ACHN (cell line): Measurements from ENCODE around the gene HIBADH.
"Not testable (repeated sequence)": the region's sequence is repeated elsewhere in the genome, so short reads cannot be mapped to it uniquely, and the experiment has no call there.

ENCODE experiments used
- DNase-seq: peaks from one replicate; pipeline ENCODE4 v3.0.0-alpha.2; 2015
- in situ Hi-C: cut with HindIII; loops from 2 replicates; pipeline ENCODE4 v1.10.0; 2017; ENCODE audit warnings: low sequenced_read_pairs, low pct_ligation_motif_present, low pct_unique_long_range_greater_than_20kb

The HIBADH gene

GRCh38 chr7:27642271-27642670 is 20.4 kb downstream of the HIBADH start:
- in situ Hi-C loops, result no loop called here
- DNase-seq, result no peak

- peak; percentile 87 for DNase-seq
- in situ Hi-C loops, result no loop called here
Measured at GRCh38 chr7:27641581-27642230, 21.0 kb downstream of the HIBADH start.

- DNase-seq, result peak; percentile 73
Measured at GRCh38 chr7:27640884-27641574, 21.7 kb downstream of the HIBADH start.

DNA sequence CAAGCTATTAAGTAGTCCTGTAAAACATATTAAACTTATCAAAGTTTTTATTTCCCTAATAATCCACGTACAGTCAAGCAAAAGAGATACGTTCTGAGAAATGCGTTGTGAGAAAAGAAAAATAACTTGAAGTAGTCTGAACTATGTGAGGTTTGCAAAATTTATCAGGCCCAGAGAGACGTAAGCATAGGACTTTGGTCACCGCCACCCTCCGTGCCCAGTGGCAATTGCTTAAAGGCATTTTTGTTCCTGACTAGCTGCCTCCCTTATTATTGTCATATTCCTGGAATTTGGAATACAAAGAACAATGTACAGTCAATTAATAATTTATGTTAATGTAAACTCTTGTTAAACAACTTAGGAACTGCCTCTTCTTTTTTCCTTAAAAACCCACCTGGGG is 22.8 kb downstream of the HIBADH start:
- no peak for DNase-seq
- in situ Hi-C loops, result no loop called here

More at GRCh38 chr7:27640884-27641574, 21.7 kb downstream of the HIBADH start:
- in situ Hi-C loops, result no loop called here

DNA sequence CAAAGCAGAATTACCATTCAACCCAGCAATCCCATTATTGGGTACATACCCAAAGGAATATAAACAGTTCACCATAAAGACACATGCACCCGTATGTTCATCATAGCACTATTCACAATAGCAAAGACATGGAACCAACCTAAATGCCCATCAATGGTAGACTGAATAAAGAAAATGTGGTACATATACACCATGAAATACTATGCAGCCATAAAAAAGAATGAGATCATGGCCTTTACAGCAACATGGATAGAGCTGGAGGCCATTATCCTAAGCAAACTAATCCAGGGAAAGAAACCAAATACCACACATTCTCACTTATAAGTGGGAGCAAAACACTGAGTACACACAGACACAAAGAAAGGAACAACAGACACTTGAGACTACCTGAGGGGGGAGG is 23.6 kb downstream of the HIBADH start:
- DNase-seq, in situ Hi-C loops: not testable (repeated sequence)

DNA sequence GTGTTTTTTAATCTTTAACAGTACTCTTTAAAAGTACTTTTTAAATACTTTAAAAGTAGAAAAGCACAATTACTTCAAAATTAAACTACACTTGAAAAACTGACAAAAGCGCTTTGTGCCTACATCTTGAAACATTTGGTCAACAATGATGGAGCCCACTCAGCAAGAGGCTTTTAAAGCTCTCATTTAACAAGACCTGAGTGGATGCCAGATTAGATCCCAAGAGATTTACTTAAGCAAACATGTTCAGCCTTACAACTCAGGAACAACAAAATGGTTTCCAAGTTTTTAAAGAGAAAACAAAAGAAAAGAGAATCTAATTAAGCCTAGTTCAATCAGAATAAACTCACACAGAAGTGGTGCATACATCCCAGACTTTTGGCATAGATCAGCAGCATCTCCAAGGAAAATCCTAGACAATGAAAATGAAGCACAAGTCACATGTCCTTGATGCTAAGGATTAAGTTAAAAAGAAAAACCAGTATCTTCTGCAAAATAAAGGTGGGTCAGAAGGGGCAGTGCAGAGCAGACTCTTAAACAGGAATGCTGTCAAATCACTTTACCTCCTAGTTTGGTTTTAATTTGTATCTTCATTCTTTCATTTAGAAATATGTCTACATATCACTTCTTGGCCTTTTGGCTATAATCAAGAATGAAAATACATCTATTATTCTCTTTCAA is 26.2 kb downstream of the HIBADH start:
- in situ Hi-C loops, result no loop called here

DNA sequence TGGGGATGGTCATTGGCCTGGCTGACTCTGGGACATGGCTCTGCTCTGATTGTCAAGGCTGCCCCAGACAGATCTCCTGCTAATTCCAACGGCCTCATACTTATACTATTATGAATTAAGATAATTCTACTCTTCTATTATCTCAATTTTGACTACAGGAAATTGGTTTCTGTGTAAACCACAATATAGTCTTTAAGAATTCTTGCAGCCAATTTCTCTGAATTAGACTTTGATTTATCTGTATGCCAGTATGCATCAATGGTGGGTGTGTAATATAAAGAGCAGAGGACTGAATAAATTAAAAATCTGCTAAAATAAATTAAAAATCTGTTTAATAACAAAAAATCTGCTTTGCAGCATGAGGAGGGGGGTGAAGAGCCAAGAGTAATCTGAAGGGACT is 27.0 kb downstream of the HIBADH start:
- in situ Hi-C loops, result no loop called here
- no peak for DNase-seq

More for the DNA sequence above, 26.2 kb downstream of the HIBADH start:
- no peak for DNase-seq

DNA sequence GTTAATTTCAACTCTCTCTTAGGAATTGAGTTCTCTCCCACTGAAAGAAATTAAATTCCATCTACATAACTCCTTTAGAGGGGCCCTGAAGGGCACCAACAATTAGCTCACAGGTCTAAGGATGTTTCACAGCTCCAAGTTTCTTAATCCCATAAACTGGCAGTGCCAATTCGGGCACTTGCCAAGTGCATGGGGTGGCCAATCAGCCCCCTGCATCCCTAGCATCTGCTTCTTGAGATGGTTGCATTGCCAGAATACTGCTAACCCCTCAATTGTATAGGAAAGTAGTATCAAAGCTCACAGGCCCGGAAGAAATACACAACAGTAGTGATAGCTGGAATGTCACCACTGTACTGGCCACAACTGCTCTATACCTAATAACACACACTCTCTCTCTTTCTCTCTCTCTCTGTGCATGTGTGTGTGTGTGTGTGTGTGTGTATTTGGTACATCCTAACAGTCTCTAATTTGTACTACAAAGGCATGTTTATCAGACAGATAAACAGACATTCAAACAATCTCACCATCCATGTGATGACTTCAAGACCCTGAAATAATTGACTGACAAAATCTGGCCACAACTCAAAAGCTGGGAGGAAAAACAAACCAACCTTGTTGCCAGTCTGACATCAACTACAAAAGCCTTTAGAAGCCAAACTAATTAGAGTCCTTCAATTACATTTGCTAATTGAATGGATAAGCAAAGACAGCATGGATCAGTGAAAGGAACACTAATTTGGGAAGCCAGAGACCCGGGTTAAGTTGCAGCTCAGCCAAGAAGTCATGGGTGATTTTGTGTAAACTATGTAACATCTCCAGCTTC is 27.8 kb downstream of the HIBADH start:
- in situ Hi-C loops, result no loop called here
- DNase-seq, result no peak

GRCh38 chr7:27633062-27633461 is 29.6 kb downstream of the HIBADH start:
- in situ Hi-C loops, result no loop called here
- no peak for DNase-seq

DNA sequence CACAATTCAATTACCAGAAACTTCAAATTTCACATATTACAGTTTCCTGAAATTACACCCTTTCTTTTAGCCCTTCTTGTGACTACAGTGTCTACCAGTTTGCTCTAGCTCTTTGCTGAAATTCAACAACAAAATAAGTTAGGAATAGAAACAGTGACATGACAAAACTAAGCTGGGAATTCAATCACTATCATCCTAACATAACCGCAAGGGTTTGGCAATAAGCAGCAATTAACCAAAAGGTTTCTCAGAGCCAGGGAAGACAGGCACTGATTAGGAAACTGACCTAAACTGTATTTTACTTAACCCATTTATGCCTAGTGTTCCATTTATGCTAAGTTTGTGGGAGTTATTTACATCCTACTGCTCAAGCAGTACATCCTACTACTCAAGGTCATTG is 31.3 kb downstream of the HIBADH start:
- DNase-seq, result no peak
- in situ Hi-C loops, result no loop called here

GRCh38 chr7:27627146-27627545 is 35.5 kb downstream of the HIBADH start:
- in situ Hi-C loops, result no loop called here
- no peak for DNase-seq

- in situ Hi-C loops, result no loop called here
- DNase-seq, result no peak
Measured at GRCh38 chr7:27619492-27619891, 43.2 kb downstream of the HIBADH start.

- in situ Hi-C loops, result no loop called here
- no peak for DNase-seq
Measured at GRCh38 chr7:27617651-27618381, 44.9 kb downstream of the HIBADH start.

- no peak for DNase-seq
- in situ Hi-C loops, result no loop called here
Measured at GRCh38 chr7:27616914-27617548, 45.7 kb downstream of the HIBADH start.

- no peak for DNase-seq
Measured at GRCh38 chr7:27616186-27616491, 46.5 kb downstream of the HIBADH start.

GRCh38 chr7:27615420-27616185 is 47.1 kb downstream of the HIBADH start:
- in situ Hi-C loops, result no loop called here
- no peak for DNase-seq

More at GRCh38 chr7:27616186-27616491, 46.5 kb downstream of the HIBADH start:
- in situ Hi-C loops, result no loop called here

DNA sequence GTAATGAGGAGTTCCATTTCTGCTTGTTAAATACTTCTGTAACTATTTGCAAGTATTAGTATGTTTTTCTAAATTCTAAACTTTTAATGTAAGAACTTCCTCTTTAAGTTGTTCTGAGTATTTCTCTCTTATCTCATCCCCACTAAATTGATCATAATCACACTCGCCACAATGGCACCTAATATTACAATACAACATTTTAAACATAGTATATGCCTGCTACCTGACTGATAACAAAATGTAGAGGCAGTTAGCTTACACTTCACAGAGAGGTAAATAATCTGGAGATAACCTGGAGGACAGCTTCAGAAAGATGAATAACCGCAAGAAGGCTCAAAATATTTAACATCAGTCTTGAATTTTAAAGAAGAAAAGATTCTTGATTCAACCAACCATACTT is 48.6 kb downstream of the HIBADH start:
- DNase-seq, result no peak
- in situ Hi-C loops, result no loop called here
